ENCODE results near the gene SCAF11. TPM values are rescaled to one million over a fixed set of nuclear protein-coding genes. Genes with fewer than 3 reads are reported as not detected.
A peak's percentile ranks its signal among the peaks of the same experiment; 100 is the strongest.
"Not testable (repeated sequence)": the region's sequence is repeated elsewhere in the genome, so short reads cannot be mapped to it uniquely, and the experiment has no call there.

The SCAF11 gene
- 88.1 to 141 TPM (median 93.3 TPM) in 3 replicates for total RNA-seq
- long read RNA-seq, full-length matches to known transcripts, result 34 of 50 reads
- long read RNA-seq, partial matches to known transcripts, result 3 of 50 reads
- long read RNA-seq, other reads (novel, unspliced or antisense), result 13 of 50 reads

GRCh38 chr12:45990468-45991283 is at the start of gene SCAF11:
TSS of gene SCAF11 (minus strand) at chr12:45990574. CDS start at chr12:45964167, 26,407 bp downstream.
- no peaks in the 10 kb centered on the region for H3K9me3 Mint-ChIP-seq (ENCODE audit: low read depth)
- peak within 1 kb of the TSS; percentile 99 for H3K27ac Mint-ChIP-seq (ENCODE audit: unreplicated experiment)
- peaks cover 10% of the 10 kb centered on the region for H3K36me3 Mint-ChIP-seq (ENCODE audit: low read depth)
- DNase-seq (ENCODE audit: low spot score), result peak; percentile 100
- peak; percentile 89 for TF ChIP-seq CTCF (IDR thresholded peaks at IDR 0.05)
- peaks cover 53% of the 10 kb centered on the region for H3K4me1 Mint-ChIP-seq (ENCODE audit: low read depth)
- H3K4me3 Mint-ChIP-seq (ENCODE audit: unreplicated experiment), result peak within 1 kb of the TSS; percentile 96
- no peaks in the 10 kb centered on the region for H3K27me3 Mint-ChIP-seq (ENCODE audit: low read depth)

- peaks cover 11% of the 10 kb centered on the region for H3K27me3 Mint-ChIP-seq (ENCODE audit: low read depth)
- H3K9me3 Mint-ChIP-seq (ENCODE audit: low read depth), result peaks cover 12% of the 10 kb centered on the region
- not testable (repeated sequence) for H3K4me3 Mint-ChIP-seq (ENCODE audit: unreplicated experiment); H3K27ac Mint-ChIP-seq (ENCODE audit: unreplicated experiment); DNase-seq (ENCODE audit: low spot score); H3K4me1 Mint-ChIP-seq (ENCODE audit: low read depth); H3K36me3 Mint-ChIP-seq (ENCODE audit: low read depth)
Measured at GRCh38 chr12:46037066-46037465, 46.7 kb upstream of the SCAF11 start.

GRCh38 chr12:46027172-46027571 is 36.8 kb upstream of the SCAF11 start:
- no peak overlapping the region for H3K27ac Mint-ChIP-seq (ENCODE audit: unreplicated experiment)
- H3K4me1 Mint-ChIP-seq (ENCODE audit: low read depth), result no peaks in the 10 kb centered on the region
- DNase-seq (ENCODE audit: low spot score), result no peak
- TF ChIP-seq CTCF (IDR thresholded peaks at IDR 0.05), result no peak
- peaks cover 15% of the 10 kb centered on the region for H3K36me3 Mint-ChIP-seq (ENCODE audit: low read depth)
- peaks cover 6% of the 10 kb centered on the region for H3K27me3 Mint-ChIP-seq (ENCODE audit: low read depth)
- H3K9me3 Mint-ChIP-seq (ENCODE audit: low read depth), result peaks cover 55% of the 10 kb centered on the region
- no peak overlapping the region for H3K4me3 Mint-ChIP-seq (ENCODE audit: unreplicated experiment)

- DNase-seq (ENCODE audit: low spot score), result no peak
- no peak overlapping the region for H3K27ac Mint-ChIP-seq (ENCODE audit: unreplicated experiment)
- peaks cover 27% of the 10 kb centered on the region for H3K27me3 Mint-ChIP-seq (ENCODE audit: low read depth)
- H3K4me3 Mint-ChIP-seq (ENCODE audit: unreplicated experiment), result no peak overlapping the region
- no peak for TF ChIP-seq CTCF (IDR thresholded peaks at IDR 0.05)
- peaks cover 71% of the 10 kb centered on the region for H3K9me3 Mint-ChIP-seq (ENCODE audit: low read depth)
- H3K36me3 Mint-ChIP-seq (ENCODE audit: low read depth), result peaks cover 30% of the 10 kb centered on the region
- no peaks in the 10 kb centered on the region for H3K4me1 Mint-ChIP-seq (ENCODE audit: low read depth)
Measured at GRCh38 chr12:46024099-46024498, 33.7 kb upstream of the SCAF11 start.

GRCh38 chr12:46020768-46021167 is 30.4 kb upstream of the SCAF11 start:
- Mint-ChIP-seq H3K27me3 (ENCODE audit: low read depth) (peaks cover 26% of the 10 kb centered on the region), H3K4me1 (ENCODE audit: low read depth) (no peaks in the 10 kb centered on the region), H3K4me3 (ENCODE audit: unreplicated experiment) (no peak overlapping the region), H3K9me3 (ENCODE audit: low read depth) (peaks cover 62% of the 10 kb centered on the region), H3K27ac (ENCODE audit: unreplicated experiment) (no peak overlapping the region), H3K36me3 (ENCODE audit: low read depth) (peaks cover 19% of the 10 kb centered on the region)
- no peak for DNase-seq (ENCODE audit: low spot score)
- no peak for TF ChIP-seq CTCF (IDR thresholded peaks at IDR 0.05)

- H3K36me3 Mint-ChIP-seq (ENCODE audit: low read depth), result peaks cover 16% of the 10 kb centered on the region
- not testable (repeated sequence) for DNase-seq (ENCODE audit: low spot score); H3K27ac Mint-ChIP-seq (ENCODE audit: unreplicated experiment); H3K4me1 Mint-ChIP-seq (ENCODE audit: low read depth); H3K4me3 Mint-ChIP-seq (ENCODE audit: unreplicated experiment)
- peaks cover 55% of the 10 kb centered on the region for H3K9me3 Mint-ChIP-seq (ENCODE audit: low read depth)
- peaks cover 34% of the 10 kb centered on the region for H3K27me3 Mint-ChIP-seq (ENCODE audit: low read depth)
Measured at GRCh38 chr12:46018712-46019111, 28.3 kb upstream of the SCAF11 start.

- H3K4me1 Mint-ChIP-seq (ENCODE audit: low read depth), result not testable (repeated sequence)
- H3K9me3 Mint-ChIP-seq (ENCODE audit: low read depth), result peaks cover 55% of the 10 kb centered on the region
Measured at GRCh38 chr12:46017866-46018375, 27.5 kb upstream of the SCAF11 start.

More at GRCh38 chr12:46017866-46018375, 27.5 kb upstream of the SCAF11 start:
- DNase-seq (ENCODE audit: low spot score); H3K4me3 Mint-ChIP-seq (ENCODE audit: unreplicated experiment); H3K27ac Mint-ChIP-seq (ENCODE audit: unreplicated experiment): not testable (repeated sequence)
- Mint-ChIP-seq H3K36me3 (ENCODE audit: low read depth) (peaks cover 16% of the 10 kb centered on the region), H3K27me3 (ENCODE audit: low read depth) (peaks cover 34% of the 10 kb centered on the region)
